Stimulated activated CD4-positive, alpha-beta T cell treated with anti-CD3 and anti-CD28 coated beads, TNF-alpha, amount 100 ng/mL, for 24 hours (primary cell): Measurements from ENCODE around the gene UQCC2.
A peak's percentile ranks its signal among the peaks of the same experiment; 100 is the strongest.

Experiments
- DNase-seq, 3 experiments: peaks; one replicate each; pipeline ENCODE4 v3.0.0-alpha.2; 2020; ENCODE audit warnings: low read depth in 3 of 3

UQCC2 gene

GRCh38 chr6:33744001-33744848, 32.7 kb upstream of the UQCC2 start:
- DNase-seq: peak; percentile 38 to 73 (median 53)

DNA sequence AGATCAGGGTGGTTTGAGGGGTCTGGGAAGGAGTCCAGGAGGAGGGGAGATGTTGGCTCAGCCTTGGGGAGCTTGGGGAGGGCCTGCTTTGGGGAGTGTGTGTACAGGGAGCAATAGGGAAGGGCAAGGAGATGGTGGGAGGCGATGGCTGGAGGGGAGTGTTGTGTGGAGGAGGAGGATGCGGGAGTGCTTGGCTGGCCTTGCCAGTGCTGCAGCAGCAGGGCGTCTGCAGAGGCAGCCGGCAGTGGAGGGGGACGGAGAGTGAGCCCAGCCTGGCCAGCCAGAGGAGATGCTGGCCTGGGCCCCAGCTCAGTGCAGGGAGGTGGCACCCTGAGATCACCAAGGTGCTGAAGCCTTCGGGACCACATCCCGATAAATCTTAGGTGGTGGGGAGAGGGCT, 31.3 kb upstream of the UQCC2 start:
- no peak for DNase-seq

- no peak for DNase-seq
Observed at GRCh38 chr6:33742092-33742491, 30.6 kb upstream of the UQCC2 start.

DNA sequence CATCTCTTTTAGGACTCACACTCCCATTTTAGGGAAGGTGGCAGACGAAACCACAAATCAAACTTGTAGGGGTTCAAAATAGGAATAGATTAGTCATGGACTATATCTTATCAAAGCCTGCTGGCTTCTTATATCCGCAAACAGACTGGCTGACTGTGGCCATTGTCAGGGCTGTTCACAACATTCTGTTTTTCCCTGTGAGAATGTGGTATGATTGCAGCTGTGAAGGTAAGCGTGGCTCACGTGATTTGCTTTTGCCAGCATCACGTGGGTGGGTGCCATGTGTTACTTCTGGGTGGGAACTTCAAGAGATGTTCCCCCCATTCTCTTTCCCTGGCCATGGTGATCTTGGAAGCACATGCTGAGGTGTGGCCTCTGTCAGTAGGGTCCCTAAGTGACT, 29.3 kb upstream of the UQCC2 start:
- no peak for DNase-seq

DNA sequence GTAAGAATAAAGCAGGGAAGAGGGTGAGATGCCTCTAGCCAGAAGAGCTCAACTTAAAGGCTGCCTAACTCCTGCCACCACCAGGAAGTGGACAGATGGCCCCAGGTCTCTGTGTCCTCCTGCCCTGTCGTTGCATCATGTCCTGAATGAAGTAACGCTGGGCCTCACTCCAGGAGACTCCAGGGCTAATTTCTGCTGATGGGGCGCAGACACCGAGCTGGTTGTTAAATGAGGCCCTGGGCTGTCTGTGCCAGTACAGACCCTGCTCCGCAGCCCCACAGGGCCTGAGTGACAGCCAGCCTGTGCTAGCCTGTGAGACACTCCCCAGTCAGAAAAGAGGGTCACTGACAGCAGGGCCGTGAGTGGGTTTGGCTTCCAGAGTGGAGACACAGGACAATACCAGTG, 28.7 kb upstream of the UQCC2 start:
- no peak for DNase-seq

- DNase-seq: no peak
Observed at GRCh38 chr6:33739571-33739970, 28.1 kb upstream of the UQCC2 start.

GRCh38 chr6:33738879-33739278, 27.4 kb upstream of the UQCC2 start:
- no peak for DNase-seq

- no peak for DNase-seq
Observed at GRCh38 chr6:33738153-33738552, 26.7 kb upstream of the UQCC2 start.

DNA sequence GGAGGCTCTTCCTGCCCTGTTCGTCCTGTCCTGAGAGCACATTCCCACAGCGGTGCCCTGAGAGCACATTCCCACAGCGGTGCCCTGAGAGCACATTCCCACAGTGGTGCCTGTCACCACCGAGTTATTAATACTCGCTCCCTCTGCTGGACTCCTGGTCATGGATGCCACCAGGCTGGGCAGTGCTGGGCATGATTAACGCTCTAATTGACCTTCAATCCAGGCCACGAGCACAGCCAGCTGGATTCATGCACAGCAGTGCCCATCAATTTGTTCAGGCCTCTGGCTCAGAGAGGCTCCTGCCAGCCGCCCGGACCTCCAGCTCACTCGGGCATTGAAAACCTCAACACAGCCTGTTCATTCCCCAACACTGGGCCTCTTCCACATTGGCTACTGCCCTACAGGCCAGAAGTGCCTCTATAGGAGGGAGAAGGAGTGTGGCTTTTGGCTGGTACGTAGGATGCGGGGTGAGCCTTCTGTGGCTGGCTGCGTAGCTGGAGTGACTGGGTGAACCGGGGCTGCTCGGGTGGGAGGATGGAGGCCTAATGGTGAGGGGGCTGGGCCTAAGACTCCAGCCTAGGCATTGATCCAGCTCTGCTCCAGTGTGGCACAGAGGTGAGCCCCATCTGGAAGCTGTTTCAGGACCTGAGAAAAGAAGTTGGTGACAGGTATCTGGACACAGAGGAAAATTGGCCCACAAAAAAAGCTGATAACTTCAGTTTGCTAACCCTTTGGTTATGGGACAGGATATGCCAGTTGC, 25.9 kb upstream of the UQCC2 start:
- DNase-seq: no peak

DNA sequence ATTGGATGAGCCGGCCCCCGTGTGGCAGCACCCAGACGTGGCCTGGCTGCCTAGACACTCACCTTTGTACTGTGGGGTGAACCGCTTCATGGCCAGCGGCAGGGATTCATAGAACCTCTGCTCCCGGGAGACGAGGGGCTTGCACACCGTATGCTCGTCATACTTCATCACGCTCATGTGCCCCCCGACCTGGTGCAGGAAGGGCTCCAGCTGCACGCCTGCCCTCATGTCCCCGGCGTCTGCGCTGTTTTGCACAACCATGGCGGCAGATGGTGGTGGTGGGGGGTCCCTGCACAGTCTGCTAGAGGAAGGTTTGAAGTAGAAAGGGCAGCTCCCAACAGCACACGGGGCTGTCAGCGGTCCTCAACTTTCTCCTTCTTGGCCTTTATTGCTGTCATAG, 23.7 kb upstream of the UQCC2 start:
- no peak for DNase-seq

GRCh38 chr6:33733709-33734007, 22.2 kb upstream of the UQCC2 start:
- DNase-seq: no peak

- no peak for DNase-seq
Observed at GRCh38 chr6:33732817-33733708, 21.6 kb upstream of the UQCC2 start.

GRCh38 chr6:33732385-33732784, 20.9 kb upstream of the UQCC2 start:
- no peak for DNase-seq

GRCh38 chr6:33731751-33732282, 20.3 kb upstream of the UQCC2 start:
- no peak for DNase-seq

DNA sequence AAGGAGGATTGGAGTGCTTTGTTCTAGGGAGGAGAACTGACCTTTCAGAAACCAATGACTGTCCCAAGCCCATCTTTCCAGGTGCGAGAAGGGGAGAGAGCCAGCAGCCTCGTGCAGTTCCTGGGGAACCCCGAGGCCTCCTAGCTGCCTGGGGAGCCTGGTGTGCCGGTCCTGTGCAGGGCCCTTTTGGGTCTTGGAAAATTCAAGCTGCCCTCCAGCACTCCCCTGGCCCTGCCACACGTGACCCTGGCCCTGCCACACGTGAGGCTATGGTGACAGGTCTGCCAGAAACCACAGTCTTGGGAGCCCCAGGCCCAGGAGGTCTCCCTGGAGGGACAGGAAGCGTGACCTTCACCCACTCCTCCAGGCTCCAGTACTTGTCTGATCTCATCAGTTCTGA, 19.5 kb upstream of the UQCC2 start:
- DNase-seq: no peak

DNA sequence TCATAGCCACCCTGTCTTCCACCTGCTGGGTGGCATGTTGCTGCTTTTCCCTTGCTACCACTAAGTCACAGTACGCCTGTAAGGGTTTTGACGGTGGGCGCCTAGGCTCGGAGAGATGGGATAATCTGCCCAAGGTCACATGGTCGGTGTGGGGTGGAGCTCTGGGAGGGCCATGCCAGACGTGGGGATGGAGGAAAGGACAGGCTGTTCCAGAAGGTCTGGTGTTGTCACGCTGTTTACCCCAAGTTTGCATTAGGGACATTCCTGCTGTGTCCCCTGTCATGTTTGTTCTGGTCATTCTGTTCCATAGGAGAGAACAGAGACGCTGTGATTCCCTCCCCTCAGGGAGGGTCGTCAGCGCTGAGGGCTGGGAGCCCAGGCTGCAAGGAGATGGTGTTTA, 19.1 kb upstream of the UQCC2 start:
- DNase-seq: no peak

- DNase-seq: no peak
Observed at GRCh38 chr6:33729059-33729458, 17.6 kb upstream of the UQCC2 start.

DNA sequence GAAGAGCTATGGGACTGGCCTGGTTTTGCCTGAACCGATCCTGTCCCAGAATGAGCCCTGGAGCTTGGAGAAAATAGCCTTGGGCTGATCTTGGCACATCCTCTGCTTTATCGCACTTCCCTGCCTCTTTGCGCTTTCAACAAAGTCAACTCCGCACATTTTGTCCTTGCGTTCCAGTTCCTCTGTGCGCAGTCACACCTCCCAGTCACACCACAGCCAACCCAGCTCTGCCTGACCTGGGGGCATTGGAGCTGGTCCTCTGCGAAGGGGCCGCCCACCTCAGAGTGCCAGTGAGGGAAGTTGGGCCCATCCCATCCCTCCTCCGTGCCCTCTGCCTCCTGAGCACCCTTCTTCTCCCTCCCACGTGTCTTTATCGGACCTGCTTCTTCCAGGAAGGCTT, 16.9 kb upstream of the UQCC2 start:
- no peak for DNase-seq

GRCh38 chr6:33727932-33728331, 16.4 kb upstream of the UQCC2 start:
- no peak for DNase-seq

GRCh38 chr6:33727126-33727525, 15.6 kb upstream of the UQCC2 start:
- DNase-seq: no peak

- DNase-seq: no peak
Observed at GRCh38 chr6:33726696-33727095, 15.2 kb upstream of the UQCC2 start.
